ENCODE results near the gene SLC38A8.

Gene SLC38A8

DNA sequence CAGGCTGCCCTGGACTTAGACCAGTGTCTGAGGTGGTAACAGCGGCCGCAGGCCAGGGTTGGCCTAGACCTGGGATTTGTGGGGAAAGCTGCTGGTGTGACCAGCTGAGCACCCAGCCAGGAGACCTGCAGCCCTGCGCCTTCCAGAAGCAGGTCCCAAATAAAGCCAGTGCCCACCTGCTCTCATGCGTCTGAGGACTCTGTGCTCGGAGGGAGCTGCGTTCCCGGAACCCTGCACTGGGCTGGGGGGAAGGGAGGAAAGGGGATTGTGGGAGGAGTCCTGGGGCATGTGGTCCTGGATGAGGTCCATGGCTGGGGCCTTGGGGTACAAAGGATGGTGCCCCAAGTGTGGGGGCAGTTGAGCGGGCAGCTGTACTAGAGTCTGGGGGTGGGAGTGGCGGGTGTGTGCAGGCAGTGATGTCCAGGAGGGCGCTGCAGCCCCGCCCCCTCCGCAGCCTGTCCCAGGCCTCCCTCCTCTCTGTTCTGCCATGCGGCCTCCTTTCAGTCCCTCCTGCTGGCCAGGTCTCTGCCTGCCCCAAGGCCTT lies 76.4 kb downstream of the SLC38A8 start:
- DNase-seq (ENCODE audit: low read depth): no peak
- TF ChIP-seq, protein P1, sequence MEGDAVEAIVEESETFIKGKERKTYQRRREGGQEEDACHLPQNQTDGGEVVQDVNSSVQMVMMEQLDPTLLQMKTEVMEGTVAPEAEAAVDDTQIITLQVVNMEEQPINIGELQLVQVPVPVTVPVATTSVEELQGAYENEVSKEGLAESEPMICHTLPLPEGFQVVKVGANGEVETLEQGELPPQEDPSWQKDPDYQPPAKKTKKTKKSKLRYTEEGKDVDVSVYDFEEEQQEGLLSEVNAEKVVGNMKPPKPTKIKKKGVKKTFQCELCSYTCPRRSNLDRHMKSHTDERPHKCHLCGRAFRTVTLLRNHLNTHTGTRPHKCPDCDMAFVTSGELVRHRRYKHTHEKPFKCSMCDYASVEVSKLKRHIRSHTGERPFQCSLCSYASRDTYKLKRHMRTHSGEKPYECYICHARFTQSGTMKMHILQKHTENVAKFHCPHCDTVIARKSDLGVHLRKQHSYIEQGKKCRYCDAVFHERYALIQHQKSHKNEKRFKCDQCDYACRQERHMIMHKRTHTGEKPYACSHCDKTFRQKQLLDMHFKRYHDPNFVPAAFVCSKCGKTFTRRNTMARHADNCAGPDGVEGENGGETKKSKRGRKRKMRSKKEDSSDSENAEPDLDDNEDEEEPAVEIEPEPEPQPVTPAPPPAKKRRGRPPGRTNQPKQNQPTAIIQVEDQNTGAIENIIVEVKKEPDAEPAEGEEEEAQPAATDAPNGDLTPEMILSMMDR (IDR thresholded peaks at IDR 0.05; ENCODE audit: low read length, missing control alignments): no peak
- H3K4me3 ChIP-seq (replicated peaks; ENCODE audit: low read depth, low read length): no peak overlapping the region

GRCh38 chr16:83965444-83966152 lies 77.0 kb downstream of the SLC38A8 start:
- TF ChIP-seq, protein P1 (IDR thresholded peaks at IDR 0.05; ENCODE audit: low read length, missing control alignments): no peak
- DNase-seq (ENCODE audit: low read depth): no peak
- H3K4me3 ChIP-seq (replicated peaks; ENCODE audit: low read depth, low read length): no peak overlapping the region

DNA sequence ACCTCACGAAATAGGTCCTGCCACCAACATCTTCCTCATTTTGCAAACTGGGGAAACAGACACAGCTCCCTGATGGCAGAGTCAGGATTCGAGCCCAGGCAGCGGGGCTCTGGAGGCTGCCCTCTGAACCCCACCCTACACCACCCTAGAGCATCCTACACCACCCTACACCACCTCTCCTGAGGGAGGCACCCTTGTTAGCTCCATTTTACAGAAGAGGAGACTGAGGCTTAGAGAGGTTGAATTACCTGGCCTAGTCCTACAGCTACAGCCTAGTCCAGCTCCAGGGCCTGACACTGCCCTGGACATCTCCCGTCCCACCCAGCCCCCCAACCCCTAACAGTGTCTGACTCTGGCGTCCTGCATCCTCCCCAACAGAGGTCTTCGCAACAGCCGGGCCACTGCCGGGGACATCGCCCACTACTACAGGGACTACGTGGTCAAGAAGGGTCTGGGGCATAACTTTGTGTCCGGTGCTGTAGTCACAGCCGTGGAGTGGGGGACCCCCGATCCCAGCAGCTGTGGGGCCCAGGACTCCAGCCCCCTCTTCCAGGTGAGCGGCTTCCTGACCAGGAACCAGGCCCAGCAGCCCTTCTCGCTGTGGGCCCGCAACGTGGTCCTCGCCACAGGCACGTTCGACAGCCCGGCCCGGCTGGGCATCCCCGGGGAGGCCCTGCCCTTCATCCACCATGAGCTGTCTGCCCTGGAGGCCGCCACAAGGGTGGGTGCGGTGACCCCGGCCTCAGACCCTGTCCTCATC lies 77.7 kb downstream of the SLC38A8 start:
- H3K4me3 ChIP-seq (replicated peaks; ENCODE audit: low read depth, low read length): no peak overlapping the region
- TF ChIP-seq, protein P1 (IDR thresholded peaks at IDR 0.05; ENCODE audit: low read length, missing control alignments): no peak
- DNase-seq (ENCODE audit: low read depth): no peak

DNA sequence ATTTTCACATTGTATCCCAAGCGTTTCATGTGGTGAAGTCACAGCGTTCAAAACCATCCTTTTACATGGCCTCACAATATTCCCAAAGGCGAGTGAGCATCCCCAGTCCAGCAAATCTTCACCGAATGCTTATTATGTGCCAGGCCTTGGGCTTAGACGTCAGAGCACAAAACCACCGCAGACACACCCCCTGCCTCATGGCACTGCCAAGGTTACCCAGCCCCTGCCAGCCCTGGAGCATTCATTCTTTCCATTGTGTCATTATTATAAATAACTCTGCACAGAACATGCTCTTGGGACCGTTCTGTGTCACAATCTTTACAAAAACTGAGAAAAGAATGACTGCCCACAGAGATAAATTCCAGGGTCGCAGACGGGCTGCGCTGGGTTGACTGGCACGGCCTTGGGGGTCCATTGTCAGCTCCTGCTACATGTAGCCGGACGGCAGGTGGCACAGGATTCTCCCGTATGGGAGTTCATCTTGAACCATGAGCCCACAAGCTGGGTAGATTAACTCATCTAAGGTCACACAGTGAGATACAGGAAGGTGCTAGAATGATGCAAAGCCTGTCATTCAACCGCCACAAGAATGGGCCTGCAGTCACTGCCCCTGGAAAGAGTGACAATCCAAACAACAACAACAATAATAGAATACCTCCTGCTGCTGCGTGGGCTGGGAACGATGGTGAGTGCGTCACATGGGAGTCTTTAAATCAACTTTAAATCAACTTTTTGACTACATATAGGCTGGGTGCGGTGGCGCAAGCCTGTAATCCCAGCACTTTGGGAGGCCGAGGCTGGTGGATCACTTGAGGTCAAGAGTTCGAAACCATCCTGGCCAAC lies 79.1 kb downstream of the SLC38A8 start:
- no peak overlapping the region for H3K4me3 ChIP-seq (replicated peaks; ENCODE audit: low read depth, low read length)
- TF ChIP-seq, protein P1 (IDR thresholded peaks at IDR 0.05; ENCODE audit: low read length, missing control alignments): no peak
- no peak for DNase-seq (ENCODE audit: low read depth)

DNA sequence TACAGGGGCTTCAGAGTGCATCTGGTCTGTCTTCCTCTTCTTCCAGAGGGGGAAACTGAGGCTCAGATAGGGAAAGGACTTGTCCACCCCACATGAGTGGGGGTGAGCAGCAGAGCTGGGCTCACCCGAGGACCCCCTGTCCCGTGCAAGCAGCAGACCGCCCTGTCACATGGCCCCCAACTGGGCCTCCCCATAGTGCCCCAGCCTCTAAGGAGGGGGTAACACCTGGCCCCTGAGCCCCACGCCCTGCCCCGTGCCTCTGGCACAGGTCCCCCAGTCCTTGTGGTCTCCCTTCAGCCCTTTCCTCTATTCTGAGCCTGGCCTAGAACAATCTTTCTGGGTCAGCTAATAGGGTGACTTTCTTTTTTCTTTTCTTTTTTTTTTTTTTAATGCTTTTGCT lies 81.0 kb downstream of the SLC38A8 start:
- DNase-seq (ENCODE audit: low read depth): no peak
- TF ChIP-seq, protein P1 (IDR thresholded peaks at IDR 0.05; ENCODE audit: low read length, missing control alignments): no peak
- H3K4me3 ChIP-seq (replicated peaks; ENCODE audit: low read depth, low read length): no peak overlapping the region

DNA sequence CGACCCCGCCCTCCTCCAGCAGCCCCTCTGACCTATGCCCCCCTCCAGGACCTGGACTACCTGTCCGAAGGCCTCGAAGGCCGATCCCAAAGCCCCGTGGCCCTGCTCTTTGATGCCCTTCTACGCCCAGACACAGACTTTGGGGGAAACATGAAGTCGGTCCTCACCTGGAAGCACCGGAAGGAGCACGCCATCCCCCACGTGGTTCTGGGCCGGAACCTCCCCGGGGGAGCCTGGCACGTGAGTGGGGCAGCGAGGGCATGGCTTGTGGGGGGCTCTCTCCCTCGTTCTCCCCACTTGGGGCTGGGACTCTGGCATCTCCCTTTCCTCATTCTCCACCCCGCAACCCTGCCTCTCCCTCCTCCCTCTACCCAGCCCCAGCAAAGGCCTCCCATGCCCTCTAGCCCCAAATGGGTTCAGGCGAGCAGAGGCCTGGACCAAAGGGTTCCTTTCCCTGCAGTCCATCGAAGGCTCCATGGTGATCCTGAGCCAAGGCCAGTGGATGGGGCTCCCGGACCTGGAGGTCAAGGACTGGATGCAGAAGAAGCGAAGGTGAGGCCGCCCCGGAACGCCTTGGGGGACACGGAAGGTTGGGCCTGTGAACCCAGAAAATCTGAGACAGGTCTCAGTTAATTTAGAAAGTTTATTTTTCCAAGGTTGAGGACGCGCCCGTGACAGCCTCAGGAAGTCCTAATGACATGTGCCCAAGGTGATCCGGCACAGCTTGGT lies 81.9 kb downstream of the SLC38A8 start:
- no peak overlapping the region for H3K4me3 ChIP-seq (replicated peaks; ENCODE audit: low read depth, low read length)
- no peak for DNase-seq (ENCODE audit: low read depth)
- TF ChIP-seq, protein P1 (IDR thresholded peaks at IDR 0.05; ENCODE audit: low read length, missing control alignments): no peak
